PC-3 (cell line): ENCODE measurements around the gene ZDHHC1. TPM values are rescaled to one million over a fixed set of nuclear protein-coding genes. Genes with fewer than 3 reads are reported as not detected.

ENCODE experiments used
- ATAC-seq: fragments of 200-7000 bp; cut with Tn5 transposase; 2 replicates; pipeline ENCODE4 v1.9.1; 2020; ENCODE audit warnings: mild to moderate bottlenecking, moderate library complexity
- BruUV-seq: library from RNA; stranded (reverse); fragments of 400-500 nt; replicated peaks from 2 replicates; lab custom pipeline; 2021; lab: Mats Ljungman, UMichigan
- CTCF ChIA-PET: fragments of 300-600 bp; sonication (Branson Sonifier 250); formaldehyde crosslinking; loops from one replicate; lab custom pipeline; 2022; ENCODE audit warnings: antibody characterized with exemption; lab: Charles Lee
- POLR2A ChIA-PET: fragments of 300-600 bp; sonication (Branson Sonifier 250); formaldehyde crosslinking; loops from one replicate; lab custom pipeline; 2022; ENCODE audit warnings: antibody characterized with exemption; ENCODE audit not compliant: unreplicated experiment; lab: Charles Lee
- DNase-seq: peaks from one replicate; pipeline ENCODE4 v3.0.0-alpha.2; 2015
- H2AFZ ChIP-seq: fragments of 300-600 bp; sonication (generic); 2 replicates; pipeline ENCODE4 v1.6.0; 2016; ENCODE audit warnings: antibody characterized with exemption, low read length
- H3F3A ChIP-seq: fragments of 300-600 bp; sonication (generic); one replicate; pipeline ENCODE4 v1.6.0; 2017; ENCODE audit warnings: antibody characterized with exemption, low read length, control low read depth, mild to moderate bottlenecking; ENCODE audit not compliant: unreplicated experiment
- H3K27ac ChIP-seq: fragments of 300-600 bp; sonication (generic); 2 replicates; pipeline ENCODE4 v1.5.1; 2016; ENCODE audit warnings: mild to moderate bottlenecking, low read length
- H3K27me3 ChIP-seq: fragments of 300-600 bp; sonication (generic); 2 replicates; pipeline ENCODE4 v1.6.1; 2016; ENCODE audit warnings: low read length, mixed read lengths
- H3K36me3 ChIP-seq: fragments of 300-600 bp; sonication (generic); 2 replicates; pipeline ENCODE4 v1.6.1; 2016; ENCODE audit warnings: low read depth, mixed run types, low read length, mixed read lengths
- H3K4me1 ChIP-seq: fragments of 300-600 bp; sonication (generic); 2 replicates; pipeline ENCODE4 v1.5.1; 2016; ENCODE audit warnings: low read length; ENCODE audit not compliant: insufficient read depth
- H3K4me2 ChIP-seq: fragments of 300-600 bp; sonication (generic); 2 replicates; pipeline ENCODE4 v1.6.0; 2016; ENCODE audit warnings: low read length
- H3K4me3 ChIP-seq: fragments of 300-600 bp; sonication (generic); 2 replicates; pipeline ENCODE4 v1.5.1; 2016; ENCODE audit warnings: mild to moderate bottlenecking, low read length, mixed read lengths
- H3K79me2 ChIP-seq: fragments of 300-600 bp; sonication (generic); 2 replicates; pipeline ENCODE4 v1.6.1; 2017; ENCODE audit warnings: low read length, mixed read lengths
- H3K9ac ChIP-seq: fragments of 300-600 bp; sonication (generic); 2 replicates; pipeline ENCODE4 v1.6.0; 2016; ENCODE audit warnings: mild to moderate bottlenecking, low read length
- H3K9me2 ChIP-seq: fragments of 300-600 bp; sonication (generic); replicated peaks from 2 replicates; pipeline ENCODE4 v1.6.1; 2016; ENCODE audit warnings: mixed run types, low read length, mixed read lengths
- H3K9me3 ChIP-seq: fragments of 300-600 bp; sonication (generic); 2 replicates; pipeline ENCODE4 v1.6.1; 2016; ENCODE audit warnings: low read length, mixed read lengths
- H4K20me1 ChIP-seq: fragments of 300-600 bp; sonication (generic); 2 replicates; pipeline ENCODE4 v1.6.1; 2016; ENCODE audit warnings: low read length, mixed read lengths
- EZH2 ChIP-seq: fragments of 300-600 bp; sonication (generic); IDR thresholded peaks from one replicate; pipeline ENCODE4 v1.6.1; 2017; ENCODE audit warnings: antibody characterized with exemption, mild to moderate bottlenecking, low read length; ENCODE audit not compliant: unreplicated experiment
- EZH2phosphoT487 ChIP-seq: fragments of 300-600 bp; sonication (generic); IDR thresholded peaks from 2 replicates; pipeline ENCODE4 v1.6.1; 2018; ENCODE audit warnings: mild to moderate bottlenecking, antibody characterized with exemption, low read length, borderline replicate concordance
- intact Hi-C: fragments of 100-400 bp; cut with micrococcal nuclease; formaldehyde crosslinking; loops from 2 replicates; pipeline ENCODE4 v1.9.0; 2023
- total RNA-seq: library from RNA; depleted of rRNA; stranded (reverse); fragments of >200 nt; gene quantifications from 2 replicates; pipeline ENCODE4 v1.2.3, GENCODE V29; 2014
- TF ChIP-seq, protein P1 (sequence below): fragments of 300-600 bp; sonication (generic); conservative IDR thresholded peaks from 2 replicates; pipeline ENCODE4 v1.5.1; 2017; ENCODE audit warnings: antibody characterized with exemption, low read depth, mild to moderate bottlenecking, low read length

The ZDHHC1 gene
- total RNA-seq, 1 experiment from 2014 or later: 4.8 TPM

- no peak overlapping the region for H3K4me3 ChIP-seq
- H3K9me2 ChIP-seq: no peaks in the 10 kb centered on the region
- no peak for ATAC-seq
- TF ChIP-seq EZH2 (no peak), EZH2phosphoT487 (no peak)
- TF ChIP-seq, protein P1, sequence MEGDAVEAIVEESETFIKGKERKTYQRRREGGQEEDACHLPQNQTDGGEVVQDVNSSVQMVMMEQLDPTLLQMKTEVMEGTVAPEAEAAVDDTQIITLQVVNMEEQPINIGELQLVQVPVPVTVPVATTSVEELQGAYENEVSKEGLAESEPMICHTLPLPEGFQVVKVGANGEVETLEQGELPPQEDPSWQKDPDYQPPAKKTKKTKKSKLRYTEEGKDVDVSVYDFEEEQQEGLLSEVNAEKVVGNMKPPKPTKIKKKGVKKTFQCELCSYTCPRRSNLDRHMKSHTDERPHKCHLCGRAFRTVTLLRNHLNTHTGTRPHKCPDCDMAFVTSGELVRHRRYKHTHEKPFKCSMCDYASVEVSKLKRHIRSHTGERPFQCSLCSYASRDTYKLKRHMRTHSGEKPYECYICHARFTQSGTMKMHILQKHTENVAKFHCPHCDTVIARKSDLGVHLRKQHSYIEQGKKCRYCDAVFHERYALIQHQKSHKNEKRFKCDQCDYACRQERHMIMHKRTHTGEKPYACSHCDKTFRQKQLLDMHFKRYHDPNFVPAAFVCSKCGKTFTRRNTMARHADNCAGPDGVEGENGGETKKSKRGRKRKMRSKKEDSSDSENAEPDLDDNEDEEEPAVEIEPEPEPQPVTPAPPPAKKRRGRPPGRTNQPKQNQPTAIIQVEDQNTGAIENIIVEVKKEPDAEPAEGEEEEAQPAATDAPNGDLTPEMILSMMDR: no peak
- CTCF ChIA-PET: no interaction called here
- no peak overlapping the region for H2AFZ ChIP-seq
- DNase-seq: no peak
- no peaks in the 10 kb centered on the region for H3K79me2 ChIP-seq
- H3K27me3 ChIP-seq: no peaks in the 10 kb centered on the region
- no peaks in the 10 kb centered on the region for H3F3A ChIP-seq
- no peaks in the 10 kb centered on the region for H3K4me1 ChIP-seq
- POLR2A ChIA-PET: interaction anchor here (0.6 kb wide), 1 partner anchor 136 kb away, joined by 4 read pairs; no protein-coding TSS in a partner anchor
- intact Hi-C loops: no loop called here
- H3K9me3 ChIP-seq: no peaks in the 10 kb centered on the region
- no peaks in the 10 kb centered on the region for H4K20me1 ChIP-seq
- H3K4me2 ChIP-seq: no peak overlapping the region
- no peak overlapping the region for H3K27ac ChIP-seq
- no TSS peak for BruUV-seq
- no peak overlapping the region for H3K9ac ChIP-seq
- no peaks in the 10 kb centered on the region for H3K36me3 ChIP-seq
Observed at GRCh38 chr16:67444259-67445125, 28.2 kb upstream of the ZDHHC1 start.

- no peak for ATAC-seq
- CTCF ChIA-PET: no interaction called here
- H3K4me2 ChIP-seq: no peak overlapping the region
- H3K79me2 ChIP-seq: no peaks in the 10 kb centered on the region
- no peaks in the 10 kb centered on the region for H3K9me2 ChIP-seq
- POLR2A ChIA-PET: no interaction called here
- H3K4me1 ChIP-seq: no peaks in the 10 kb centered on the region
- no peaks in the 10 kb centered on the region for H4K20me1 ChIP-seq
- H3K9me3 ChIP-seq: no peaks in the 10 kb centered on the region
- TF ChIP-seq, protein P1: no peak
- TF ChIP-seq EZH2: no peak
- no peak for TF ChIP-seq EZH2phosphoT487
- no peak for DNase-seq
- H3K27ac ChIP-seq: no peak overlapping the region
- no peak overlapping the region for H3K4me3 ChIP-seq
- no peaks in the 10 kb centered on the region for H3K36me3 ChIP-seq
- no peak overlapping the region for H3K9ac ChIP-seq
- BruUV-seq: no TSS peak
- H3F3A ChIP-seq: no peaks in the 10 kb centered on the region
- H2AFZ ChIP-seq: no peak overlapping the region
- H3K27me3 ChIP-seq: no peaks in the 10 kb centered on the region
- intact Hi-C loops: no loop called here
Observed at GRCh38 chr16:67443265-67443664, 27.0 kb upstream of the ZDHHC1 start.
